Memory B cell (primary cell): Measurements from ENCODE around the gene RPL41.
"Not testable (repeated sequence)": the region's sequence is repeated elsewhere in the genome, so short reads cannot be mapped to it uniquely, and the experiment has no call there.

Source experiments
- ATAC-seq: fragments of 150-1000 bp; cut with Tn5 transposase; 2 replicates; pipeline ENCODE4 v1.10.0; 2021; ENCODE audit warnings: low read depth, mild to moderate bottlenecking, moderate library complexity
- DNase-seq, 2 donors: peaks; one replicate each; pipeline ENCODE4 v3.0.0; 2022; ENCODE audit warnings: low spot score in 2 of 2
- H3K27ac Mint-ChIP-seq: one replicate; pipeline ENCODE4 v1.8.0; 2022; ENCODE audit warnings: mild to moderate bottlenecking, moderate library complexity, mixed read lengths
- H3K27me3 Mint-ChIP-seq: one replicate; pipeline ENCODE4 v1.8.0; 2022; ENCODE audit warnings: mixed read lengths
- H3K36me3 Mint-ChIP-seq: one replicate; pipeline ENCODE4 v1.8.0; 2022; ENCODE audit warnings: mild to moderate bottlenecking, mixed read lengths
- H3K4me1 Mint-ChIP-seq: one replicate; pipeline ENCODE4 v1.8.0; 2022; ENCODE audit warnings: mixed read lengths
- H3K4me3 Mint-ChIP-seq: one replicate; pipeline ENCODE4 v1.8.0; 2022; ENCODE audit warnings: mild to moderate bottlenecking, moderate library complexity, mixed read lengths
- H3K9me3 Mint-ChIP-seq: one replicate; pipeline ENCODE4 v1.8.0; 2022; ENCODE audit warnings: mixed read lengths

Gene RPL41

GRCh38 chr12:56116267-56117081 is at the start of gene RPL41:
Gene RPL41, plus strand, starts transcription at chr12:56116633.
- Mint-ChIP-seq H3K9me3 (no peaks in the 10 kb centered on the region), H3K36me3 (peaks cover 25% of the 10 kb centered on the region)

GRCh38 chr12:56071648-56072047 is 44.8 kb upstream of the RPL41 start:
- H3K4me3 Mint-ChIP-seq: no peak overlapping the region
- H3K27me3 Mint-ChIP-seq: peaks cover 2% of the 10 kb centered on the region
- ATAC-seq (no peak), DNase-seq (no peak)
- no peaks in the 10 kb centered on the region for H3K4me1 Mint-ChIP-seq
- H3K27ac Mint-ChIP-seq: no peak overlapping the region
- no peaks in the 10 kb centered on the region for H3K9me3 Mint-ChIP-seq
- H3K36me3 Mint-ChIP-seq: no peaks in the 10 kb centered on the region

More at GRCh38 chr12:56116267-56117081, at the start of gene RPL41:
- Mint-ChIP-seq H3K4me3 (peak within 1 kb of the TSS; percentile 99), H3K27ac (peak within 1 kb of the TSS; percentile 99), H3K4me1 (peaks cover 21% of the 10 kb centered on the region), H3K27me3 (no peaks in the 10 kb centered on the region)
- DNase-seq (peak; percentile 94 to 96), ATAC-seq (peak; percentile 51)

- DNase-seq (no peak), ATAC-seq (no peak)
- Mint-ChIP-seq H3K36me3 (no peaks in the 10 kb centered on the region), H3K27ac (no peak overlapping the region), H3K4me1 (no peaks in the 10 kb centered on the region), H3K9me3 (no peaks in the 10 kb centered on the region), H3K27me3 (peaks cover 2% of the 10 kb centered on the region), H3K4me3 (no peak overlapping the region)
These were observed 42.0 kb upstream of the RPL41 start for GRCh38 chr12:56074396-56074795.

DNA sequence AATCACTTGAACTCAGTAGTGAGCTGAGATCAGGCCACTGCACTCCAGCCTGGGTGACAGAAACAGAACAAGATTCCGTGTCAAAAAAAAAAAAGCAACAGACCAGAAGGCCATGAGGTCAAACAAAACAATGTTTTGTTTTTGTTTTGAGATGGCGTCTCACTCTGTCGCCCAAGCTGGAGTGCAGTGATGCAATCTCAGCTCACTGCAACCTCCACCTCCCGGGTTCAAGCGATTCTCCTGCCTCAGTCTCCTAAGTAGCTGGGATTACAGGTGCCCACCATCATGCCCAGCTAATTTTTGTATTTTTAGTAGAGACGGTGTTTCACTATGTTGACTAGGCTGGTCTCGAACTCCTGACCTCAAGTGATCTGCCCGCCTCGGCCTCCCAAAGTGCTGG is 38.5 kb upstream of the RPL41 start:
- not testable (repeated sequence) for H3K27me3 Mint-ChIP-seq, H3K9me3 Mint-ChIP-seq, H3K27ac Mint-ChIP-seq, DNase-seq, H3K36me3 Mint-ChIP-seq, ATAC-seq, H3K4me1 Mint-ChIP-seq
- peak overlapping the region; percentile 37 for H3K4me3 Mint-ChIP-seq

GRCh38 chr12:56078427-56078826 is 38.0 kb upstream of the RPL41 start:
- H3K9me3 Mint-ChIP-seq: no peaks in the 10 kb centered on the region
- ATAC-seq (no peak), DNase-seq (no peak)
- H3K36me3 Mint-ChIP-seq: no peaks in the 10 kb centered on the region
- no peaks in the 10 kb centered on the region for H3K4me1 Mint-ChIP-seq
- peak overlapping the region; percentile 83 for H3K4me3 Mint-ChIP-seq
- H3K27ac Mint-ChIP-seq: no peak overlapping the region
- peaks cover 3% of the 10 kb centered on the region for H3K27me3 Mint-ChIP-seq

- ATAC-seq: peak; percentile 80
- H3K9me3 Mint-ChIP-seq: no peaks in the 10 kb centered on the region
- H3K27me3 Mint-ChIP-seq: peaks cover 6% of the 10 kb centered on the region
- no peak overlapping the region for H3K27ac Mint-ChIP-seq
- H3K4me1 Mint-ChIP-seq: no peaks in the 10 kb centered on the region
- DNase-seq: peak; percentile 44 to 61
- peak overlapping the region; percentile 83 for H3K4me3 Mint-ChIP-seq
- H3K36me3 Mint-ChIP-seq: no peaks in the 10 kb centered on the region
These were observed 37.3 kb upstream of the RPL41 start for GRCh38 chr12:56078931-56079722.

GRCh38 chr12:56079723-56080555 is 36.5 kb upstream of the RPL41 start, which contains the start of gene ERBB3:
Gene ERBB3, plus strand, starts transcription at chr12:56080165. Its CDS starts 136 bp downstream, at chr12:56080301.
- H3K27ac Mint-ChIP-seq: no peak within 1 kb of the TSS
- no peaks in the 10 kb centered on the region for H3K4me1 Mint-ChIP-seq
- peaks cover 6% of the 10 kb centered on the region for H3K27me3 Mint-ChIP-seq
- ATAC-seq: peak; percentile 62
- no peaks in the 10 kb centered on the region for H3K36me3 Mint-ChIP-seq
- H3K4me3 Mint-ChIP-seq: peak within 1 kb of the TSS; percentile 83
- H3K9me3 Mint-ChIP-seq: no peaks in the 10 kb centered on the region
- peak in 1 of 2 donors; percentile 38 for DNase-seq

DNA sequence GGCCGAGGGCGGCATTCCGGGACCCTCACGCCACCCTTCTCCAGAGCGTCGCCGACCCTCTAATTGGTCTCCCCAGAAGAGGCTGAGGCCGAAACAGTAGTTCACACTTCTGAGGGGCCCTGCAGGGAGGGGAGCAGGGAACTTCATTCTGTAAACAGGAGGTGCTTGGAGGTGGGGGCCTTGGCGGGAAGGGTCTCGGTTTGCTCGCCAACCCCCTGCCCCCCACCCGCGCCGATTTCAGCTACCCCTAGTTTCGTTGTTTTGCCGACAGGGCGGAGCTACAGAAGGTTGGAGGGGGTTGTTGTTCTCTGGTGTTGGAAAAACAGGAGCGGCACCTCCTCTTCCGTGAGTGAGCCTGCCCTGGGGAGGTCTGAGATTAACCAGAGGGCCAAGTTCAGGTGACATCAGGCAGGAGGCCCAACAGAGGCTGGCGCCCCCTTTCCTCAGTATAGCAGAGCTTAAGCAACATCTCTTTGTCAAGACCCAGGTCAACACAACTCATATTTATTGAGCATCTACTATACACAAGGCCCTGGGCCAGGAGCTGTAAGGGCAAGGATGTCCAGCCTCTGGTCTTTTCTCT is 35.8 kb upstream of the RPL41 start:
- Mint-ChIP-seq H3K36me3 (no peaks in the 10 kb centered on the region), H3K4me3 (peak overlapping the region; percentile 83), H3K27me3 (peaks cover 6% of the 10 kb centered on the region), H3K4me1 (no peaks in the 10 kb centered on the region), H3K9me3 (no peaks in the 10 kb centered on the region), H3K27ac (no peak overlapping the region)
- no peak for ATAC-seq
- no peak for DNase-seq

DNA sequence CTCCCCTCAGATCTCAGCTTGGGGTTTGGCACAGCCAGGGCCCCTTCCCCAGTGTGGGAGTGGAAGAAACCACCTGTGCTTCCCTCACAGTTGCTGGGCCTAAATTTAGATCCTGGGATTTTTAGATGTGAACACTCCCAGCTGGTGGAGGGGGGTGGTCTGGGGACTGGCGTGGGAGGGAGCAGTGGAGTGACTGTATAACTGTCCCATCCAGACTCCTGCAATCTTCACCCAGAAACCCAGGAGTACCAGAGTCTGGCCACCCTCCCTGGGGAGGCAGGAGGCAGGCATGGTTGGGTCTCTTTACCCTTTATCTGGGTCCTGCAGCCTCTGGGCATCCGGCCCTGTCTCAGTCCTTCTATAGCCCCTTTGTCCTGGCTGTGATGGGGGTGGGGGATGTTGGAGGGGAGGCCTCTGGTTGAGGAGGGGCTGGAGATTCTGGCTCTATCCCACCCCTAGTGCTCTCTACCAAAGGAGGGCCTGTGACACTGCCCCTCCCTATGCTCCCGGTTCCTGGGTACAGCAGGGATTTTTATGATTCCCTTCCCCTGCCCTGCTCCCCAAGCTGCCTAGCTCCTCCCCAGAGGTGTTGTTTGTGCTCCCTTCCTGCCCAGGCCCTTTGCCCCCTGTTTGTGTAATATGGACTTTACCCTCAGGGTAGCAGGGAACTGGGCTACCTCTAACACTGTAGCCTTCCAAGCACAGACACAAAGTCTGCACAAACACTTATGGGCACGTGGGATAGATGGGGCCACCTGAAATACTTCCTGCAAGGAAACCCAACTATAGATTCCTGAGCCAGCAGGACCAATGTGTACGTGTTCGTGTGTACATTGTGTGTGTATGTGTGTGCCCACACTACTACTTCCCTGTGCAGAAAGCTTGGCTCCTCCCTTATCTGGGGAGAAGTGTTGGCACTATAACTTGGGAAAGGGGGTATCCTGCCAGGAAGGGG is 34.8 kb upstream of the RPL41 start:
- ATAC-seq: no peak
- H3K27ac Mint-ChIP-seq: no peak overlapping the region
- DNase-seq: no peak
- peaks cover 6% of the 10 kb centered on the region for H3K27me3 Mint-ChIP-seq
- peak overlapping the region; percentile 76 for H3K4me3 Mint-ChIP-seq
- H3K9me3 Mint-ChIP-seq: no peaks in the 10 kb centered on the region
- H3K36me3 Mint-ChIP-seq: no peaks in the 10 kb centered on the region
- H3K4me1 Mint-ChIP-seq: no peaks in the 10 kb centered on the region

DNA sequence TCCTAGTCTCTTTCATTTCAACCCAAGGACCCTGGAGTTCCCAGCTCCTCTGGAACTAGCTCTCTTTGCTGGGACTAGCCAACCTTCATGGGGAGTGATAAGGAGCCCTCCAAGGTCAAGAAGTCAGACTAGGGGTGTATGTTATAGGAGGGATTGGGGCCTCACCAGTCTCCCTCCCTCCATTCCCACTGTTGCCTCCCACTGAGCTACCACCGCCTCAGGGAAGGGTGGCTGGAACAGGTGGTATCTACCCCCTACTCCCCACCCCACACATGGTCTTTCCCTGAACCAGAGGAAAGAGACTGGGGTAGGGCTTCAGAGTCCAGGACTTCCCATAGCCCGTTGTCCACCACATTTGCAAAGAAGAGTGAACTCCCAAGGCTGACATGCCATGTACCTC is 34.1 kb upstream of the RPL41 start:
- Mint-ChIP-seq H3K4me1 (no peaks in the 10 kb centered on the region), H3K27me3 (peaks cover 6% of the 10 kb centered on the region), H3K4me3 (no peak overlapping the region), H3K27ac (no peak overlapping the region), H3K36me3 (no peaks in the 10 kb centered on the region), H3K9me3 (no peaks in the 10 kb centered on the region)
- ATAC-seq: no peak
- DNase-seq: no peak

GRCh38 chr12:56082967-56083366 is 33.5 kb upstream of the RPL41 start:
- ATAC-seq (no peak), DNase-seq (no peak)
- H3K4me3 Mint-ChIP-seq: no peak overlapping the region
- H3K27ac Mint-ChIP-seq: no peak overlapping the region
- no peaks in the 10 kb centered on the region for H3K36me3 Mint-ChIP-seq
- H3K4me1 Mint-ChIP-seq: no peaks in the 10 kb centered on the region
- no peaks in the 10 kb centered on the region for H3K9me3 Mint-ChIP-seq
- peaks cover 6% of the 10 kb centered on the region for H3K27me3 Mint-ChIP-seq

- Mint-ChIP-seq H3K9me3 (no peaks in the 10 kb centered on the region), H3K4me1 (no peaks in the 10 kb centered on the region), H3K36me3 (no peaks in the 10 kb centered on the region), H3K4me3 (no peak overlapping the region), H3K27me3 (peaks cover 6% of the 10 kb centered on the region), H3K27ac (no peak overlapping the region)
- ATAC-seq (no peak), DNase-seq (no peak)
These were observed 31.4 kb upstream of the RPL41 start for GRCh38 chr12:56084958-56085543.
